ENCODE data around the gene PTTG1IP.
A peak's percentile ranks its signal among the peaks of the same experiment; 100 is the strongest.
"Not testable (repeated sequence)": the region's sequence is repeated elsewhere in the genome, so short reads cannot be mapped to it uniquely, and the experiment has no call there.

PTTG1IP gene

DNA sequence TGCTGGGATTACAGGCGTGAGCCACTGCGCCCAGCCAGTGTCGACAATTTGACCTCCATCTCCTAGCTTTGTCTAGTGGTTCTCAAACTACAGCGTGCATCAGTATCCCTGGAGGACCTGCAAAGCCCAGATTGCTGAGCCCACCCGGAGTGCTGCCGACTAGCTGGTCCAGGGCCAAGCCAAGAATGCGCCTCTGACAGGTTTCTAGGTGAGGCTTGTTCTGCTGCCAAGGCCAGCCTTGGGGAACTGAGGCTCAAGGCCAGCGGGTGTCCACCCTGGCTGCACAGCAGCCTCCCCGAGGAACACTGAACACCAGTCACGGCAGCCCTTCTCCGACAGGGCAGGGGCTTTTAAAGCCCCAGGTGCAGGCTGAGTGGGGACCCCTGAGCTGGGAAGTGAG is 9.8 kb upstream of the PTTG1IP start:
- DNase-seq (ENCODE audit: low spot score), result no peak
- TF ChIP-seq, protein P1, sequence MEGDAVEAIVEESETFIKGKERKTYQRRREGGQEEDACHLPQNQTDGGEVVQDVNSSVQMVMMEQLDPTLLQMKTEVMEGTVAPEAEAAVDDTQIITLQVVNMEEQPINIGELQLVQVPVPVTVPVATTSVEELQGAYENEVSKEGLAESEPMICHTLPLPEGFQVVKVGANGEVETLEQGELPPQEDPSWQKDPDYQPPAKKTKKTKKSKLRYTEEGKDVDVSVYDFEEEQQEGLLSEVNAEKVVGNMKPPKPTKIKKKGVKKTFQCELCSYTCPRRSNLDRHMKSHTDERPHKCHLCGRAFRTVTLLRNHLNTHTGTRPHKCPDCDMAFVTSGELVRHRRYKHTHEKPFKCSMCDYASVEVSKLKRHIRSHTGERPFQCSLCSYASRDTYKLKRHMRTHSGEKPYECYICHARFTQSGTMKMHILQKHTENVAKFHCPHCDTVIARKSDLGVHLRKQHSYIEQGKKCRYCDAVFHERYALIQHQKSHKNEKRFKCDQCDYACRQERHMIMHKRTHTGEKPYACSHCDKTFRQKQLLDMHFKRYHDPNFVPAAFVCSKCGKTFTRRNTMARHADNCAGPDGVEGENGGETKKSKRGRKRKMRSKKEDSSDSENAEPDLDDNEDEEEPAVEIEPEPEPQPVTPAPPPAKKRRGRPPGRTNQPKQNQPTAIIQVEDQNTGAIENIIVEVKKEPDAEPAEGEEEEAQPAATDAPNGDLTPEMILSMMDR (conservative IDR thresholded peaks at IDR 0.05; ENCODE audit: low read depth), result no peak
- H3K27ac ChIP-seq, result peak overlapping the region; percentile 69
- ChIA-PET POLR2A (ENCODE audit: low non-redundant PET) (interaction anchor here (0.6 kb wide), 1 partner anchor 1183 kb away, joined by 3 read pairs; no protein-coding TSS in a partner anchor), CTCF (interaction anchor here (0.7 to 1.2 kb wide), 5 partner anchors 10 to 255 kb away, joined by 3 to 5 read pairs (median 3); no protein-coding TSS in a partner anchor)

DNA sequence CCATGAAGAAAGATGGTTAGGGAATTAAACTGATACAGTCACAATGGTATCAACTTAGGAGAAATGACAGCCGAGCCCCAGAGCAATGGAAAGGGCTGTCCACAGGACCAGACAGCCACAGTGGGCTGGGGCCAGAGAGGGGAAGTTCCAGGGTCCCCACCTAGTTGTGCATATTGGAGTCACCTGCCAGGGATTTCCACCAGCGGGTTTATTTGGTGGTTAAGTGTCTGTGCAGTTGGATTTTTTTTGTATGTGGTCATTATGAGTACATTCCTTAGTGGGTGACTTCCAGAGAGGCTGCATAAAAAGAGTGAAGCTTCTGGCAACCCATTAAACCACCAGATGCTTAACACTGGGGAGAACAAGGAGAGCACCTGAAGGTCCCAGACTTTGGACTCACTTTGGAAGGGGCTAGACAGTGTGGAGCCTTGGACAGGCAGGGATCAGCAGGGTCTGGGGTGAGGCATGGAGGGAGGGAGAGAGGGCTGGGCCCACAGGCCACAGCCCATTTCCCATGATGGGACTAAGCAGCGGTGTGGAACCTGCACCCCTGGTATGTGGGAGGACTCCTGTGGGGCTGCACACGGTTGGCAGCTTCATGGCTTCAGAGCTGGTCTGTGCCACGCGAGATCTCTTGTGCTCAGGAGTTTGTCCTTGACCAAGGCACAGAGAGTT is 7.8 kb upstream of the PTTG1IP start:
- TF ChIP-seq, protein P1 (conservative IDR thresholded peaks at IDR 0.05; ENCODE audit: low read depth), result no peak
- CTCF ChIA-PET, result no interaction called here
- peak overlapping the region; percentile 69 for H3K27ac ChIP-seq
- POLR2A ChIA-PET (ENCODE audit: low non-redundant PET), result interaction anchor here (0.6 kb wide), 1 partner anchor 47 kb away, joined by 4 read pairs; no protein-coding TSS in a partner anchor
- no peak for DNase-seq (ENCODE audit: low spot score)

DNA sequence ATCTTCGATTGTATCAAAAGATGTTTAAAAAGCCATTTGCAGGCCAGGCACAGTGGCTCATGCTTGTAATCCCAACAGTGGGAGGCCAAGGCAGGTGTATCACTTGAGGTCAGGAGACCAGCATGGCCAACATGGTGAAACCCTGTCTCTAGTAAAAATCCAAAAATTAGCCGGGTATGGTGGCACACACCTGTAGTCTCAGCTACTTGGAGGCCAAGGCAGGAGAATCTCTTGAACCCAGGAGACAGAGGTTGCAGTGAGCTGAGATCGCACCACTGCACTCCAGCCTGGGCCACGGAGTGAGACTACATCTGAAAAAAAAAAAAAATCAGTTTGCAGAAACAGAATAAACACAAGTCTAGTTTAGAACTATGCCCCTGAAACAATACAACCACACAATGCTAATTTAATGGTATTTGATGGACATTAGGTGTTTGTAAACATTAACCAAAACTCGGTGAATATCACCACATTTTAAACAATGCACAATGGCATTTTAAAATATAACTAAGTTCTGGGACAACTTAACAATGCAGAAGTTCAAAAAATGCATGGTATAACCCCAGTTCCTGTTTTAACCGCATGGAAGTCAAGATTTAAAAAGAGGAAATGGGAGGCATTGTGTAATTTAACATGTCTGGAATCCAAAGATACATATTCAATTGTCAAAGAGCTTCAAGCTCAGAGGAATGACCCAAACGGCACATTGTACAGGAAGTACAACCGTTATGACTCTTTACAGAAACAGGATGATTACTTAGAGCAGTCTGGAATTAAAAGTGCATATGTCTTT is 7.1 kb upstream of the PTTG1IP start:
- ChIA-PET CTCF (no interaction called here), POLR2A (ENCODE audit: low non-redundant PET) (no interaction called here)
- TF ChIP-seq, protein P1 (conservative IDR thresholded peaks at IDR 0.05; ENCODE audit: low read depth), result no peak
- DNase-seq (ENCODE audit: low spot score), result no peak
- H3K27ac ChIP-seq, result peak overlapping the region; percentile 69

DNA sequence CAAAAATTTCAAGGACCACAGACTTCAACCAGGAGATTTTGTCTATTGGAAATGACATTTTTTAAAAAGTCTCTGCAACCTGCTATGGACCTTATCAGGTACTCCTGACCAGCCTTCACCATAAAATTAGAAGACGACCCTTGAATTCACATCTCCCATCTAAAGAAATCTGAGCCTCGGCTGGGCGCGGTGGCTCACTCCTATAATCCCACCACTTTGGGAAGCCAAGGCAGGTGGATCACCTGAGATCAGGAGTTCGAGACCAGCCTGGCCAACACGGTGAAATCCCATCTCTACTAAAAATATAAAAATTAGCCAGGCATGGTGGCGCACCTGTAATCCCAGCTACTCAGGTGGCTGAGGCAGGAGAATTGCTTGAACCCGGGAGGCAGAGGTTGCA is 5.7 kb upstream of the PTTG1IP start:
- H3K27ac ChIP-seq; DNase-seq (ENCODE audit: low spot score); POLR2A ChIA-PET (ENCODE audit: low non-redundant PET): not testable (repeated sequence)
- CTCF ChIA-PET, result interaction anchor here (0.8 kb wide), 1 partner anchor 60 kb away, joined by 3 read pairs; no protein-coding TSS in a partner anchor

DNA sequence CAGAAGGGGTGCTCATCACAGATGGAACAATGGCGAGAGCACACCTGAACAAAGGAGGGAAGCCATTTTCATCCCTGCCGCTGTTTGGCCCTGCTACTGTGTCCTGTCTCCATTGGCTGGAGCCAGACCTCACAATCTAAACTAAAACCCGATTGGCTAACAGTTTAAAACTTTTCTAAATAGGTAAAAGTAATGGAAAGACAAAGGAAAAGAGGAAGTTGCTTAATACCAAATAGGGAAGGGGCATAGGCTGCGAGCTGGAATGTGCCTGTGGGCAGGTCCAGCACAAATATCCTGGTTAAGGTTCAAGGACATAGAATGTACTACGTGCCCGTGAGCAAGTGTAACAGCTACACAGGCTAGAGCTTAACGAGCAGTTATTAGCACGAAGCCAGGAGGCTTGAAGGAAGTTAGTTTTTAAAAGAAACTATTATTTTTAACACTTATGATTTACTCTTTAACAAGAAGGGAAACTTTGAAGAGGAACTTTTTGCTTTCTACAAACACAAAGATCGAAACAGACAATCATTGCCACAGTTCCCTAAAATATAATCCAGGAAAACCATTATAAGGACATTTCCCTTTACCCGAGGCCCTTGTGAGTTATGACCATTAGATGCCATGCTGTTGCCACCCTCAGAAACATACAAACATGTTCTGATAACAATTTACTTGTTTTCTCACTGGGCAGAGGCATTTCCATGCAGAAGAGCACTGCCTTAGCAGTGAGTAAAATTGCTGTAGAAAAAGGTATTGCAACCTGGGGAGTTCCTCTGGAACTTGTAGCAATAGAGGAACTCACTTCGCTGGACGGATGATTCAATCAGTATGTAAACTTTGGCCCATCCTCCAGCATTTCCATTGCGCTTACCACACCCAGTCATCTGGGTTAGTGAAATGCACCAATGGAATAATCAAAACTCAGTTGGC is 4.8 kb upstream of the PTTG1IP start:
- no peak for DNase-seq (ENCODE audit: low spot score)
- TF ChIP-seq, protein P1 (conservative IDR thresholded peaks at IDR 0.05; ENCODE audit: low read depth), result no peak
- no peak overlapping the region for H3K27ac ChIP-seq
- ChIA-PET CTCF (no interaction called here), POLR2A (ENCODE audit: low non-redundant PET) (no interaction called here)

DNA sequence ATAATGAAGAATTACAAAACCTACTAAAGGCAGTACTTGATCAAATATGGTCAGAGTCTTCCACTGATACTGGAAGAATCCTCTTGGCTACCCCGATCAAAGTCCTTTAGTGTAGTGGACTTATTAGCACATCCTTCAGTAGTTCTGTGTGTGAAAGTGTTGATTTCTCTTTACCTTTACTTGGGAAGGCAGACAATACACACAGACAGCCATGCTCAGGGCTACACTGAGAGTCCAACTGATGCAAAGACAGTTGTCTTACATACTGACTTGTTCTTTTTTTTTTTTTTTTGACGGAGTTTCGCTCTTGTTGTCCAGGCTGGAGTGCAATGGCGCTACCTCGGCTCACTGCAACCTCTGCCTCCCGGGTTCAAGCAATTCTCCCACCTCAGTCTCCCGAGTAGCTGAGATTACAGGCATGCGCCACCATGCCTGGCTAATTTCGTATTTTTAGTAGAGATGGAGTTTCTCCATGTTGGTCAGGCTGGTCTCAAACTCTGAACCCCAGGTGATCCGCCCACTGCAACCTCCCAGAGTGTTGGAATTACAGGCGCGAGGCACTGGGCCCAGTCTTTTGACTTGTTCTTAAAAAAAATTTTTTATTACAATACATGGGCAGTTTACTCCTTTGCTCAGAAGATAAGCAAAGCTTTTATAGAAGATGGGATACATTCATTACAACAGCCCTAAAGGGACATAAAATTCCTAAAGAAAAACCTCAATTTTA is 3.5 kb upstream of the PTTG1IP start:
- ChIA-PET CTCF (no interaction called here), POLR2A (ENCODE audit: low non-redundant PET) (no interaction called here)
- H3K27ac ChIP-seq, result no peak overlapping the region
- TF ChIP-seq, protein P1 (conservative IDR thresholded peaks at IDR 0.05; ENCODE audit: low read depth), result no peak
- DNase-seq (ENCODE audit: low spot score), result no peak
